ENCODE results near the gene ACSM2B. TPM values are rescaled to one million over a fixed set of nuclear protein-coding genes. Genes with fewer than 3 reads are reported as not detected.

The ACSM2B gene
- total and polyA plus RNA-seq, 2 donors from 2014 or later, result 48.2 to 428 TPM

DNA sequence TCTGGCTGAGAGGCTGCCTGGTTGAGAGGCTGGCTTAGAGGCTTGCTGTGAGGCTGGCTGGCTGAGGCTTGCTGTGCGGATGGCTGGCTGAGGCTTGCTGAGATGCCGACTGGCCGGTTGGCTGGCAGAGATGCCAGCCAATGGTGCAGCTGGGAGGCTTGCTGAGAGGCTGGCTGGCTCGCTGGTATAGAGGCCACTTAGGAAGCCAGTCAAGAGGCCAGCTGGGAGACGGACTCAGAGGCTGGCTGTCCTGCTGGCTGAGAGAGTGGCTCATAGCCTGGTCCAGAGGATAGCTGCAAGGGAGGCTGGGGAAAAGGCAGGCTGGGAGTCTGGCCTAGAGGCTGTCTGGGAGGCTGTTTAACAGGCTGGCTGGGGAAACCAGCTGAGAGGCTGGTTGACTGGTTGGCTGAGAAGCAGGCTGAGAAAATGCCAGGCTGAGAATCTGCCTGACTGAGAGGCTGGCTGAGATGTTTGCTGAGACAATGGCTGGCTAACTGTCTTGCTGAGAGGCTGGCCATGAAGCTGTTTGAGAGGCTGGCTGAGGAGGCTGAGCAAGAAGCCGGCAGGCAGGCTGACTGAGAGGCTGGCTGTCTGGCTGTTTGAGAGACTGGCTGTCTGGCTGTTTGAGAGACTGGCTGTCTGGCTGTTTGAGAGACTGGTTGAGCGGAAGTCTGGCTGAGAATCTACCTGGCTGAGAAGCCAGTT, 37.5 kb upstream of the ACSM2B start:
- Histone ChIP-seq H3K4me3 (ENCODE audit: low read length in 3 of 3) (no peak overlapping the region), H3K4me1 (ENCODE audit: control insufficient read depth in 2 of 3, insufficient read depth in 2 of 3, low read depth in 1 of 3, low read length in 3 of 3) (no peaks in the 10 kb centered on the region), H3K27me3 (ENCODE audit: control insufficient read depth, insufficient read depth, low read length) (no peaks in the 10 kb centered on the region), H3K9me3 (ENCODE audit: control insufficient read depth in 2 of 3, insufficient read depth in 1 of 3, low read length in 3 of 3) (no peaks in the 10 kb centered on the region), H3K27ac (ENCODE audit: low read depth in 2 of 2, low read length in 2 of 2) (no peak overlapping the region), H3K36me3 (ENCODE audit: control insufficient read depth in 2 of 3, insufficient read depth in 3 of 3, low read length in 3 of 3) (no peaks in the 10 kb centered on the region), H3K9ac (ENCODE audit: low read length in 3 of 3) (no peak overlapping the region)
- intact Hi-C loops (cut with DNase I), result no loop called here
- FAIRE-seq (no peak), DNase-seq (no peak)
- TF ChIP-seq CTCF (IDR thresholded peaks at IDR 0.05; ENCODE audit: borderline replicate concordance, extremely low read depth, insufficient read depth), result no peak

DNA sequence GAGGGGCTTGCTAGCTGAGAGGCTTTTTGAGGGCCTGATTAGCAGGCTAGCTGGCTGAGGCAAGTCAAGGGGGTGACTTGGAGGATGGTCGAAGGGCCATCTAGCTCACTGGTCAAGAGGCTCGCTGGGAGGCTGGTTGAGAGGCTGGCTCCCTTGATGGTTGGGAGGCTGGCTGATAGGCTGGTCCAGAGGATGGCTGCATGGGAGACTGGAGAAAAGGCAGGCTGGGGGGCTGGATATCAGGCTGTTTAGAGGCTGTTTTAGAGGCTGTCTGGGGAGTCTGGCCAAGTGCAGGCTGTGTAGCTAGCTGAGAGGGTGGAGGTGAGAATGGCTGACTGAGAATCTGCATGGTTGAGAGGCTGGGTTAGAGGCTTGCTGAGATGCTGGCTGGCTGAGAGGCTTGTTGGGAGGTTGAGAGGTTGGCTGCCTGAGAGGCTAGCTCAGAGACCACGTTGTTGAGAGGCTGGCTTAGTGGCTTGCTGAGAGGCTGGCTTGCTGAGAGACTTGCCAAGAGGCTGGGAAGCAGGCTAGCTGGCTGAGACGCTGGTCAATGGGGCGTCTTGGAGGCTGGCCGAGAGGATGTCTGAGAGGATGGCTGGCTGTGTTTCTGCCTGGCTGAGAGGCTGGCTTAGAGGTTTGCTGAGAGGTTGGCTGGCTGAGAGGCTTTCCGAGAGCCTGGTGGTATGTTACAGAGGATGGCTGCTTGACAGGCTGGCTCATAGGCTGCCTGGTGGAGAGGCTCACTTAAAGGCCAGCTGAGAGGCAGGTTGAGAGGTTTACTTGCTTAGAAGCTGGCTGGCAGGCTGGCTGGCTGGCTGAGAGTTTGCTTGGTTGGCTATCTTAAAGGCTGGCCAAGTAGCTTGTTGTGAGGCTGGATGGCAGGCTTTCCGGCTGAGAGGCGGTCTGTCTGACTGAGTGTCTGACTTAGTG, 36.6 kb upstream of the ACSM2B start:
- Histone ChIP-seq H3K27me3 (ENCODE audit: control insufficient read depth, insufficient read depth, low read length) (no peaks in the 10 kb centered on the region), H3K4me3 (ENCODE audit: low read length in 3 of 3) (no peak overlapping the region), H3K9me3 (ENCODE audit: control insufficient read depth in 2 of 3, insufficient read depth in 1 of 3, low read length in 3 of 3) (no peaks in the 10 kb centered on the region), H3K36me3 (ENCODE audit: control insufficient read depth in 2 of 3, insufficient read depth in 3 of 3, low read length in 3 of 3) (no peaks in the 10 kb centered on the region), H3K4me1 (ENCODE audit: control insufficient read depth in 2 of 3, insufficient read depth in 2 of 3, low read depth in 1 of 3, low read length in 3 of 3) (no peaks in the 10 kb centered on the region), H3K27ac (ENCODE audit: low read depth in 2 of 2, low read length in 2 of 2) (no peak overlapping the region), H3K9ac (ENCODE audit: low read length in 3 of 3) (no peak overlapping the region)
- TF ChIP-seq CTCF (IDR thresholded peaks at IDR 0.05; ENCODE audit: borderline replicate concordance, extremely low read depth, insufficient read depth), result no peak
- intact Hi-C loops (cut with DNase I), result no loop called here
- no peak for FAIRE-seq
- DNase-seq, result no peak

DNA sequence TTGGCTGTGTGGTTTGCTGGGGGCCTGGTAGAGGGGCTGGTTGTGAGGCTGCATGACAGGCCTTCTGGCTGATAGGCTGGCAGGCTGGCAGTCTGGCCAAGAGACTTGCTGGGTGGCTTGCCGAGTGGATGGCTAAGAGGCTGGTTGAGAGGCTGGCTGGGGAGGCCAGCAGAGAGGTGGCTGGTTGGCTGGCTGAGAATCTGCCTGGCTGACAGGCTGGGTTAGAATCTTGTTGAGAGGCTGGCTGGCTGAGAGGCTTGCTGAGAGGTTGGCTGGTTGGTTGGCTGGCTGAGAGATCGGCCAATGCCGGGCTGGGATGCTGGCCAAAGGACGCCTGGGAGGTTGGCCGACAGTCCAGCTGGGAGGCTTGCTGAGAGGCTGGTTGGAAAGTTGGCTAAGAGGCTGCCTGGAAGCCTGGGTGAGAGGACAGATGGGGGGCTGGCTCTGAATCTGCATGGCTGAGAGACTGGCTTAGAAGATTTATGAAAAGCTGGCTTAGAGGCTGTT, 35.9 kb upstream of the ACSM2B start:
- intact Hi-C loops (cut with DNase I), result no loop called here
- FAIRE-seq, result no peak
- no peak for DNase-seq
- H3K4me3 ChIP-seq (ENCODE audit: low read length in 3 of 3), result no peak overlapping the region
- no peak for TF ChIP-seq CTCF (IDR thresholded peaks at IDR 0.05; ENCODE audit: borderline replicate concordance, extremely low read depth, insufficient read depth)
- no peaks in the 10 kb centered on the region for H3K9me3 ChIP-seq (ENCODE audit: control insufficient read depth in 2 of 3, insufficient read depth in 1 of 3, low read length in 3 of 3)
- no peaks in the 10 kb centered on the region for H3K4me1 ChIP-seq (ENCODE audit: control insufficient read depth in 2 of 3, insufficient read depth in 2 of 3, low read depth in 1 of 3, low read length in 3 of 3)
- H3K9ac ChIP-seq (ENCODE audit: low read length in 3 of 3), result no peak overlapping the region
- no peaks in the 10 kb centered on the region for H3K27me3 ChIP-seq (ENCODE audit: control insufficient read depth, insufficient read depth, low read length)
- H3K27ac ChIP-seq (ENCODE audit: low read depth in 2 of 2, low read length in 2 of 2), result no peak overlapping the region
- H3K36me3 ChIP-seq (ENCODE audit: control insufficient read depth in 2 of 3, insufficient read depth in 3 of 3, low read length in 3 of 3), result no peaks in the 10 kb centered on the region
